GM21360 (cell line): ENCODE results near the gene MGAT5B.
"Not testable (repeated sequence)": the region's sequence is repeated elsewhere in the genome, so short reads cannot be mapped to it uniquely, and the experiment has no call there.

Experiments
- ATAC-seq: cut with Tn5 transposase; IDR thresholded peaks from one replicate; pipeline ENCODE4 v1.9.1; 2021; ENCODE audit warnings: mild to moderate bottlenecking, moderate library complexity; ENCODE audit not compliant: unreplicated experiment

The MGAT5B gene

DNA sequence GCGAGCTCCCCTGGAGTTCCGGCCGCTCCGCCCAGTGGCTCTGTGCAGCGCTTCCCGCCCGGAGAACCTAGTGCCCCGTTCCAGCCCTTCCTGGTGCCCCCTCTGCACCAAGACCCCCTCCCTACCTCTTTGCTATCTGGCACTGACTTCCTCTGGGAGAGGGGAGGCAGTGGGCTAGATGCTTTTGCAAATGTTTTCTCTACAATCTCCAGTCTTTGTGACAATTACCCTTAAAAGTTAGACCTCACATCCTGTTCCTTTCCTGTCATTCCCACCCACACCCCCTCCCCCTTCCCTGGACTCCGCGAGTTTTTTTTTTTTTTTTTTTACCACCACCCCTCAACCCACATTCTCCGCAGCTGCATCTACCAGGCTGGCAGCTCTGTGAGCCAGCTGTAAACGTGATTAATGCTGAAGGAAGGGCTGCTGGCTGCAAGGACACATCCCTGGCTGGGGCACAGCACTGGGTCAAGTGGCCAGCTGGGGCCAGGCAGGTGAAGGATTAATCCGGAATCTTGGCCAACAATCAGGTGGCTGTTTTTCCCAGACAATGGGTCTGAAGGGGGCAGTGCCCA, 101.5 kb downstream of the MGAT5B start:
- no peak for ATAC-seq

GRCh38 chr17:76970228-76970627, 102.0 kb downstream of the MGAT5B start:
- not testable (repeated sequence) for ATAC-seq

DNA sequence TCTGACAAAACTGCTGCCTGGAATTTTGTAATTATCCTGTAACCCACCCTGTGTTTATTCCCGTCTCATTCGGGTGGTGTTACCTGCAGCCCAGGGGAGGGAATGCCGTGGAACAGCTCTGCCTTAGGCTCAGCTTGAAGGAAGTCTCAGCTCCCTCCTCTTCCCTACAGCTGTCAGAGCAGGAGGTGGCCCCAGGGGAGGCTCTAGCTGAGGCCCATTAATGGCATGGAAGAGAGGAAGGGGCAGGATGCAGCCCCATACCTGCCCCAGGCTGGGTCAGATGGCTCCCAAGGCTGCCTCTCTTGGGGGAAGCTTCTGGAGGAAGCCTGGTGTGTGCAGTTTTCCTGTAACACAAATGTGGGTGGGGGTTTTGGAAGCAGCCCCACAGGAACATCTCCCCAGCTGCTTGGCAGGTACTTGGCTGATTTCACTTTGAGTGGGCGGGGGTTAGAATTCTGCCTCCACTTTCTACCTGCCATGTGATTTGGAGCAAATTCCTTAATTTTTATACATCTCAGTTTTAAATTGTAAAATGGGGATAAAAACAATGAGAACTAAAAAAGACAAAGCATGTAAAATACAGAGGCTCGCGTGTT, 103.9 kb downstream of the MGAT5B start:
- no peak for ATAC-seq

- ATAC-seq: no peak
Measured at GRCh38 chr17:76973040-76973439, 104.8 kb downstream of the MGAT5B start.

DNA sequence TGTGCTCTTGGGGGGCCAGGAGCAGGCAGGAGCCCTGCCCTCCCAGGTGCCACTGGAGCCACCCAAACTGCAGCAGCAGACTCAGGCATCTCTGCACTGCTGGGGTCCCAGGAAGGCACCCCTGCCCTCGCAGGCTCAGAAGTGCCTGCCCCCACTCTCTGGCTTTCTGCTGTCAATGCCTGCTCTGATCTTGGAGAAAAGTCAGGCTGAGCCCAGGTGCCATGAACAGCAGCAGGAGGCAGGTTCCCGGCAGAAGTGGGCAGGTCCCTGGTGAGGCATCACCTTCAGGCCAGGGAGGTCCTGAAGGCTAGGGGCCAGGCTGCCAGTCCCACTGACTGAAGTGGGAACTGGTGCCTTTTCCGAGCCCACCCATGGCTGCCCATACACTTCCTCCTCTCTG, 106.5 kb downstream of the MGAT5B start:
- ATAC-seq: no peak

DNA sequence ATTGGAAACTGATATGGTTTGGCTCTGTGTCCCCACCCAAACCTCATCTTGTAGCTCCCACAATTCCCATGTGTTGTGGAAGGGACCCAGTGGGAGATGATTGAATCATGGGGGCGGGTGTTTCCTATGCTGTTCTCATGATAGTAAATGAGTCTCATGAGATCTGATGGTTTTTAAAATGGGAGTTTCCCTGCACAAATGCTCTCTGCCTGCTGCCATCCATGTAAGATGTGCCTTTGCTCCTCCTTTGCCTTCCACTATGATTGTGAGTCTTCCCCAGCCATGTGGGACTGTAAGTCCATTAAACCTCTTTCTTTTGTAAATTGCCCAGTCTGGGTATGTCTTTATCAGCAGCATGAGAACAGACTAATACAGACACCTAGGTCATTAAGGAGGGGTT, 109.8 kb downstream of the MGAT5B start:
- ATAC-seq: not testable (repeated sequence)

- no peak for ATAC-seq
Measured at GRCh38 chr17:76981545-76982295, 113.5 kb downstream of the MGAT5B start.

DNA sequence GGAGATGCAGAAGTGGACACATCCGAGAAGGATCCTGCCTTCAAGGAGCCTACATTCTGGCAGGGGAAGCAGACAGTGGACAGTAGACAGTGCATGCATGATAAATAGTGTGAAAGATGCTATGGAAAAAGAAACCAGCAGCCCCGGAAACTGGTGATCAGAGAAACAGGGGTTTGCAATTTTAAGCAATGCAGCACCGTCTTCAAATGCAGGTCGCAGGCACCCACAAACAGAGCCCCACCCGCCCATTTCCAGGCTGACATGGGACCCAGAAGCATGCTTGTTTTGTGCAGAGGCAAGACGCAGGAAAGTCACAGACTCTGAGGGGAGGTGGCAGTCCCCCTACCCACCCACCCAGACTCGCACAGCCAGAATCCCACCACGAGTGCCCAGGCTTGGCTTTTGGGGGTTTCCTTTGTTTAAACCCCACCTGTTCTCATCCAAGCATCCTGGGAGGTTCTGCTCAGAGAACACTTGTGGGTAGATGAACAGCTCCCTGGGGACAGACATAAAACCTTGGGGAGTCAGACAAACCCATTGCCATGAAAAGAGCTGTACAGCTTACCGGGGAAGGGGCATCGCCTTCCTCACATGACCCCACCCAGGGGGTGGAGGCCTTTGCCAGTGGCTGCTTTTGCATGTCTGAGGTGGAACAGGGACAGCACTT, 114.3 kb downstream of the MGAT5B start:
- ATAC-seq: no peak

DNA sequence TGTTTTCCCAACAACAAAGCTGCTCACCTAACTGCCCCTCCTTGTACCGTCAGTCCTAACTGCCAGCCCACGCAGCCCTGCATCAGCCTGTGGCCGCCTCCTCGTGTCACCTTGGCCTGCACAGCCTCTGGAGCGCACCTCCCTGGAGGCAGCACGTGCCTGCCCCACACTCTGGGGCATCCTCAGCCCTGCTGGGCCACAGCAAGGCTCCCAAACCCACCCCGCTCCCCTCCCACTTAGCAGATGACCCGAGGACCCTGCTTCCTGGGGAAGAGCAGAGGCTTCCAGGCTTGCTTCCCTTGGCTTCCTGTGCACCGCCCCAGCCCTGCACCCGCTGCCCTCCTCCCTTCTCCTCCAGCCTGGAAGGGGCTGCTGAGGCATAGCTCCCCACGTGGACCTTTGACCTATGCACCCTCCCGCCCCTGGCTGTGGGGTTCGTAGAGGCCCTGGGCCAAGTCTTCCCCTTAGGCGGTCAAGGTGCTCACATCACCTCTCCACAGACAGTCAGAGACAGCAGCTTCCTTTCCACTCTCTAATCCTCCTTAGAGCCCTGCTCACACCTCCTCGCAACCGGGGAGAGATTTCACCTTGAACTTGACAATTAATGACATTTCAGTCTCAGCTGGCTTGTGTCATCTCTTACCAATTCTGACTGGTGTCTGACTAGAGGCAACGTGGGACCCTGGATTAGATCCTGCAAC, 115.0 kb downstream of the MGAT5B start:
- no peak for ATAC-seq

DNA sequence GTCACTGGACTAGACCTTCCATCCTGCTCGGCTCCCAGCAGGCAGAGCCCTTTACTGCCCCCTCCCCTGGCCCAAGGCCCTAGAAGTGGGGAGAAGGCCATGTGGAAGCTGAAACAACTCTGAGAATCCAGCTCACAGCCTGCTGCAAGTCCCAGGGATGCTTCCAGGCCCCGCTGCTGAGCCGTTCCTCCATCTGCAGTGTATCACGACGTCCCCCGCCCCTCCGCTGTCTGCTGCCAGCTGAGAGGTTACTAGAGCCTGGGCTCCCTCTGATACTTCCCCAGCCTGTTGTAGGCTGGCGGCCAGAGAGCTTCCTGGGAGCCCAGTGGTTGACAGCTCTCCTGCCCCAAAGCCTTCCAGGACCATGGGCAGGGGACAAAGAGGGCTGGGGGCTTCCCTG, 118.2 kb downstream of the MGAT5B start:
- no peak for ATAC-seq

DNA sequence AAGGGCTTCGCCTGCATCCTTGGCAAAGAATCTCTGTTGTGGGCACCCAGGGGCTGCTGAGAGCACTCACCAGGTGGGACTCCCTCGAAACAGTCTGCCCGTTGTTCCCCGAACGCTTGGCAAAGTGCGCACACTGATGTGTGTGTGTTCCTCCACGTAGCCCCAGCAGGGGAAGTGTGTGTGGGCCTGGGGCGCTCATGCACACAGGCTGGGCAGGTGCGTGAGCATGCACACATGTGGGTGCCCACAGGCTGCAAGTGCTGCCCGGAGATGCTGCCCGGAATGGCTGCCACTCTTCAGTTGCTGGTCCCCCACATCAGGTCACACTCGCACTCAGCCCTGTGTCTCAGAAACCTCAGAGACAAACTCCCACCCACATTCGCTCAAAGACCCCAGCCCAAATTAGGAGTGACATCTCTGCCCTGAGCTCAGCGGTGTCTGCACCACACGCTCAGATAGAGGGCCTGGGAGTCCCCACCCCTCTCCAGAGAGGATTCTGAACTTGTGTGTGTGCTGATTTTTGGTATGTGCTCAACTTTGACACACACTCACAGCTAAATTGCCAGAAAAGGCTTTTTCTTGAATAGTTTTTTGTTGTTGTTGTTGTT, 119.4 kb downstream of the MGAT5B start:
- ATAC-seq: no peak

- no peak for ATAC-seq
Measured at GRCh38 chr17:76988796-76989195, 120.6 kb downstream of the MGAT5B start.

- no peak for ATAC-seq
Measured at GRCh38 chr17:76989519-76989918, 121.3 kb downstream of the MGAT5B start.

GRCh38 chr17:76992891-76993290, 124.7 kb downstream of the MGAT5B start:
- ATAC-seq: no peak

- no peak for ATAC-seq
Measured at GRCh38 chr17:76993651-76994050, 125.4 kb downstream of the MGAT5B start.

DNA sequence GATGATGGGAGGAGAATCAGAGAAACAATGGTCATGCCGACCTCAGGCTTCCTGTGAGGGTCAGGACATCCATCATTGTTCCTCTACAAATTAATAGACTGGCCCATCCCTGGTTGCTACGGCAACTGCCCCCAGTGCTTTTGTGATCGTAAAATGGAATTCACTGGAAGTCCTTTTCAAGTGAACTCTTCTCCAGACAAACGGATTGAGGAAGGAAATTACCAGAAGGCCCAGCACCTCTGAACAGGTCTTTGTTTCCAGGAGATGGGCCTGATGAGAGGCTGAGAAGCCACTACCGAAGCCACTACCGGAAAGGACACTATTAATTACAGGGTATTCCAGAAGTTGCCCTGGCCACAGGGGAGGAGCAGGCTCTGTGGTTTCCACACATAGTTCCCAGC, 126.0 kb downstream of the MGAT5B start:
- no peak for ATAC-seq

- ATAC-seq: no peak
Measured at GRCh38 chr17:76995387-76996105, 127.3 kb downstream of the MGAT5B start.

- ATAC-seq: no peak
Measured at GRCh38 chr17:76996741-76997694, 128.8 kb downstream of the MGAT5B start.

DNA sequence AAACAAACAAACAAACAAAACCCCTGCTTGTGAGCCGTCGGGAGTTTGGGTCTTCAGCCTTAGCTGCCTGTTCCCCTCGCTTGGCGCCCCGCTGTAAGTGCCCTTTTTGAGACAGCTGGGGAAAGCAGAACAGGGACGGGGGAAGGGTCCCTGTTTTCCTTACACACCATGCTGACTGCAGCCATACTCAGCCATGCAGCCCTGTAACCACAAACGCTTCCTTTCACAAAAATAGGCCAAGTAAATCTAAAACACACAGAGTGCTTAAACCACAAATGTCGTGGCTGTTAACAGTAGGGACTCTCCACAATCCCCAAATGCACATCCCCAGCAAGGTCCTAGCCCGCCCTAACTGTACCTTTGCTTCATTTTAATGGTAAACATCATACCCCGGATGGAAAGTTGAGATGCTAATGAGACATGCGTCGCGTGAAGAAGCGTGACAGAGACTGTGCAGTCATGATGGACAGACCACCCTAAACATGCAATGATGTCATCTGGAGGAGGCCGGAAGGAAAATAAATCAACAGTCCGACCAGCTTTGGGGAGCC, 129.9 kb downstream of the MGAT5B start:
- peak; percentile 51 for ATAC-seq
